ENCODE results near the gene RFX5. TPM values are rescaled to one million over a fixed set of nuclear protein-coding genes. Genes with fewer than 3 reads are reported as not detected.

Gene RFX5
- total and polyA plus RNA-seq, 4 donors, result 5.2 to 17.5 (median 11.1) TPM

- TF ChIP-seq, protein P1, sequence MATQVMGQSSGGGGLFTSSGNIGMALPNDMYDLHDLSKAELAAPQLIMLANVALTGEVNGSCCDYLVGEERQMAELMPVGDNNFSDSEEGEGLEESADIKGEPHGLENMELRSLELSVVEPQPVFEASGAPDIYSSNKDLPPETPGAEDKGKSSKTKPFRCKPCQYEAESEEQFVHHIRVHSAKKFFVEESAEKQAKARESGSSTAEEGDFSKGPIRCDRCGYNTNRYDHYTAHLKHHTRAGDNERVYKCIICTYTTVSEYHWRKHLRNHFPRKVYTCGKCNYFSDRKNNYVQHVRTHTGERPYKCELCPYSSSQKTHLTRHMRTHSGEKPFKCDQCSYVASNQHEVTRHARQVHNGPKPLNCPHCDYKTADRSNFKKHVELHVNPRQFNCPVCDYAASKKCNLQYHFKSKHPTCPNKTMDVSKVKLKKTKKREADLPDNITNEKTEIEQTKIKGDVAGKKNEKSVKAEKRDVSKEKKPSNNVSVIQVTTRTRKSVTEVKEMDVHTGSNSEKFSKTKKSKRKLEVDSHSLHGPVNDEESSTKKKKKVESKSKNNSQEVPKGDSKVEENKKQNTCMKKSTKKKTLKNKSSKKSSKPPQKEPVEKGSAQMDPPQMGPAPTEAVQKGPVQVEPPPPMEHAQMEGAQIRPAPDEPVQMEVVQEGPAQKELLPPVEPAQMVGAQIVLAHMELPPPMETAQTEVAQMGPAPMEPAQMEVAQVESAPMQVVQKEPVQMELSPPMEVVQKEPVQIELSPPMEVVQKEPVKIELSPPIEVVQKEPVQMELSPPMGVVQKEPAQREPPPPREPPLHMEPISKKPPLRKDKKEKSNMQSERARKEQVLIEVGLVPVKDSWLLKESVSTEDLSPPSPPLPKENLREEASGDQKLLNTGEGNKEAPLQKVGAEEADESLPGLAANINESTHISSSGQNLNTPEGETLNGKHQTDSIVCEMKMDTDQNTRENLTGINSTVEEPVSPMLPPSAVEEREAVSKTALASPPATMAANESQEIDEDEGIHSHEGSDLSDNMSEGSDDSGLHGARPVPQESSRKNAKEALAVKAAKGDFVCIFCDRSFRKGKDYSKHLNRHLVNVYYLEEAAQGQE (IDR thresholded peaks at IDR 0.05), result peak; percentile 57
- TF ChIP-seq TAF1 (conservative IDR thresholded peaks at IDR 0.05) (no peak), YY1 (IDR thresholded peaks at IDR 0.05) (peak; percentile 53), HNF4A (conservative IDR thresholded peaks at IDR 0.05) (peak; percentile 96 to 98)
Observed at GRCh38 chr1:151368393-151369301, 21.6 kb upstream of the RFX5 start (continued).

- Histone ChIP-seq H3K4me1 (ENCODE audit: control insufficient read depth in 4 of 4, insufficient read depth in 4 of 4, low read length in 3 of 4) (peaks cover 18 to 49% (median 41%) of the 10 kb centered on the region in 4 donors), H3K36me3 (ENCODE audit: control insufficient read depth in 4 of 4, insufficient read depth in 3 of 4, low read depth in 1 of 4, low read length in 3 of 4) (peaks cover 8 to 36% (median 34%) of the 10 kb centered on the region in 4 donors), H3K27ac (ENCODE audit: low read depth in 1 of 2, low read length in 2 of 2) (peak overlapping the region; percentile 47 to 64), H3K4me3 (ENCODE audit: low read depth in 1 of 3, low read length in 3 of 3) (no peak overlapping the region), H3K27me3 (ENCODE audit: control insufficient read depth in 4 of 4, insufficient read depth in 4 of 4, low read length in 3 of 4) (no peaks in the 10 kb centered on the region), H3K9me3 (ENCODE audit: control insufficient read depth in 4 of 4, low read length in 3 of 4) (no peaks in the 10 kb centered on the region), H3K9ac (ENCODE audit: low read depth in 1 of 2, low read length in 2 of 2) (no peak overlapping the region)
- WGBS, result 72% methylated on average over 8 of the region's 8 CpGs
- DNase-seq (ENCODE audit: low spot score), result no peak
- TF ChIP-seq FOXA2 (IDR thresholded peaks at IDR 0.05) (no peak), RAD21 (IDR thresholded peaks at IDR 0.05) (peak in 1 of 2 donors; percentile 19), JUND (IDR thresholded peaks at IDR 0.05) (peak in 1 of 2 donors; percentile 20), RXRA (IDR thresholded peaks at IDR 0.05) (peak; percentile 81)
Observed at GRCh38 chr1:151367658-151368392, 20.8 kb upstream of the RFX5 start.

DNA sequence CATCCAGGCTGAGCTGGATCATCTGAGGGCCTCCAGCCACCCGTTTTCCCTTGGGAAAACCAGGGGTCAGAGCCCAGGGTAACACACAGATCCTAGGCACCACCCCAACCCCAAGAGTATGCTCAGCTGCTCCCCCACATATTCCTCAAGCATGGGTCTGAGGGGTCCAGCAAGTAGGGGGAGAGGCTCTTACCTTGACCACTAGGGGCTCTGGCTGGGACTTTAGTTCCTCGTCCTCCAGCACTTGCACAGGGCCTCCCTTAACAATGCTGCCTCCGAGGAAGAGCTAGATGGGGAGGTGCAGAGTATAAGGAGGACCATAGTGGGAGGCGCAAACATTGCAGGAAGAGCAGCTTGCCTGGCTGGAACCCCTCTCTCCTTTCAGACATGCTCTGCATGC lies 17.9 kb upstream of the RFX5 start:
- Histone ChIP-seq H3K4me1 (ENCODE audit: control insufficient read depth in 4 of 4, insufficient read depth in 4 of 4, low read length in 3 of 4) (peaks cover 11 to 30% (median 25%) of the 10 kb centered on the region in 4 donors), H3K27me3 (ENCODE audit: control insufficient read depth in 4 of 4, insufficient read depth in 4 of 4, low read length in 3 of 4) (no peaks in the 10 kb centered on the region), H3K9me3 (ENCODE audit: control insufficient read depth in 4 of 4, low read length in 3 of 4) (no peaks in the 10 kb centered on the region), H3K27ac (ENCODE audit: low read depth in 1 of 2, low read length in 2 of 2) (no peak overlapping the region), H3K9ac (ENCODE audit: low read depth in 1 of 2, low read length in 2 of 2) (no peak overlapping the region), H3K36me3 (ENCODE audit: control insufficient read depth in 4 of 4, insufficient read depth in 3 of 4, low read depth in 1 of 4, low read length in 3 of 4) (peaks cover 8 to 36% (median 34%) of the 10 kb centered on the region in 4 donors), H3K4me3 (ENCODE audit: low read depth in 1 of 3, low read length in 3 of 3) (no peak overlapping the region)
- 93% methylated on average over 4 of the region's 4 CpGs for WGBS
- DNase-seq (ENCODE audit: low spot score), result no peak
- TF ChIP-seq EGR1 (IDR thresholded peaks at IDR 0.05; ENCODE audit: low read depth in 2 of 2), result no peak
- TF ChIP-seq, protein P2, sequence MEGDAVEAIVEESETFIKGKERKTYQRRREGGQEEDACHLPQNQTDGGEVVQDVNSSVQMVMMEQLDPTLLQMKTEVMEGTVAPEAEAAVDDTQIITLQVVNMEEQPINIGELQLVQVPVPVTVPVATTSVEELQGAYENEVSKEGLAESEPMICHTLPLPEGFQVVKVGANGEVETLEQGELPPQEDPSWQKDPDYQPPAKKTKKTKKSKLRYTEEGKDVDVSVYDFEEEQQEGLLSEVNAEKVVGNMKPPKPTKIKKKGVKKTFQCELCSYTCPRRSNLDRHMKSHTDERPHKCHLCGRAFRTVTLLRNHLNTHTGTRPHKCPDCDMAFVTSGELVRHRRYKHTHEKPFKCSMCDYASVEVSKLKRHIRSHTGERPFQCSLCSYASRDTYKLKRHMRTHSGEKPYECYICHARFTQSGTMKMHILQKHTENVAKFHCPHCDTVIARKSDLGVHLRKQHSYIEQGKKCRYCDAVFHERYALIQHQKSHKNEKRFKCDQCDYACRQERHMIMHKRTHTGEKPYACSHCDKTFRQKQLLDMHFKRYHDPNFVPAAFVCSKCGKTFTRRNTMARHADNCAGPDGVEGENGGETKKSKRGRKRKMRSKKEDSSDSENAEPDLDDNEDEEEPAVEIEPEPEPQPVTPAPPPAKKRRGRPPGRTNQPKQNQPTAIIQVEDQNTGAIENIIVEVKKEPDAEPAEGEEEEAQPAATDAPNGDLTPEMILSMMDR (IDR thresholded peaks at IDR 0.05; ENCODE audit: low read depth, low read length, missing input control), result no peak
- TF ChIP-seq, protein P1 (IDR thresholded peaks at IDR 0.05), result no peak
- no peak for TF ChIP-seq RAD21 (IDR thresholded peaks at IDR 0.05)
- no peak for TF ChIP-seq YY1 (IDR thresholded peaks at IDR 0.05)
- no peak for TF ChIP-seq SP1 (IDR thresholded peaks at IDR 0.05)
- no peak for TF ChIP-seq TAF1 (conservative IDR thresholded peaks at IDR 0.05)
- TF ChIP-seq ATF3 (IDR thresholded peaks at IDR 0.05), result no peak
- TF ChIP-seq GABPA (IDR thresholded peaks at IDR 0.05 in 1 of 2, conservative IDR thresholded peaks at IDR 0.05 in 1 of 2), result no peak
- TF ChIP-seq HNF4G (IDR thresholded peaks at IDR 0.05), result no peak
- TF ChIP-seq, protein P3, sequence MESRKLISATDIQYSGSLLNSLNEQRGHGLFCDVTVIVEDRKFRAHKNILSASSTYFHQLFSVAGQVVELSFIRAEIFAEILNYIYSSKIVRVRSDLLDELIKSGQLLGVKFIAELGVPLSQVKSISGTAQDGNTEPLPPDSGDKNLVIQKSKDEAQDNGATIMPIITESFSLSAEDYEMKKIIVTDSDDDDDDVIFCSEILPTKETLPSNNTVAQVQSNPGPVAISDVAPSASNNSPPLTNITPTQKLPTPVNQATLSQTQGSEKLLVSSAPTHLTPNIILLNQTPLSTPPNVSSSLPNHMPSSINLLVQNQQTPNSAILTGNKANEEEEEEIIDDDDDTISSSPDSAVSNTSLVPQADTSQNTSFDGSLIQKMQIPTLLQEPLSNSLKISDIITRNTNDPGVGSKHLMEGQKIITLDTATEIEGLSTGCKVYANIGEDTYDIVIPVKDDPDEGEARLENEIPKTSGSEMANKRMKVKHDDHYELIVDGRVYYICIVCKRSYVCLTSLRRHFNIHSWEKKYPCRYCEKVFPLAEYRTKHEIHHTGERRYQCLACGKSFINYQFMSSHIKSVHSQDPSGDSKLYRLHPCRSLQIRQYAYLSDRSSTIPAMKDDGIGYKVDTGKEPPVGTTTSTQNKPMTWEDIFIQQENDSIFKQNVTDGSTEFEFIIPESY (IDR thresholded peaks at IDR 0.05), result no peak
- no peak for TF ChIP-seq HNF4A (conservative IDR thresholded peaks at IDR 0.05)
- TF ChIP-seq FOXA1 (IDR thresholded peaks at IDR 0.05), result no peak
- no peak for TF ChIP-seq NR2F2 (IDR thresholded peaks at IDR 0.05)

Data from liver (tissue), 9 donors.